Liver (tissue), 9 donors: ENCODE results near the gene PTN. TPM values are rescaled to one million over a fixed set of nuclear protein-coding genes. Genes with fewer than 3 reads are reported as not detected.

ENCODE experiments used
- DNase-seq: peaks from one replicate; pipeline ENCODE4 v3.0.0-alpha.2; 2017; ENCODE audit warnings: low spot score
- H3K27ac ChIP-seq, 2 donors: one replicate each; pipeline ENCODE4 v1.7.0; 2013; ENCODE audit warnings: inconsistent platforms in 2 of 2, low read length in 2 of 2, control low read depth in 1 of 2, low read depth in 1 of 2, mild to moderate bottlenecking in 1 of 2
- H3K27me3 ChIP-seq, 4 donors: one replicate each; pipeline versions ENCODE4 v1.6.1 to v1.7.0; 2013; ENCODE audit warnings: low read length in 3 of 4, inconsistent platforms in 1 of 4, mild to moderate bottlenecking in 1 of 4, moderate library complexity in 1 of 4; ENCODE audit not compliant: control insufficient read depth in 4 of 4, insufficient read depth in 4 of 4
- H3K36me3 ChIP-seq, 4 donors: one replicate each; pipeline versions ENCODE4 v1.6.1 to v1.7.0; 2013; ENCODE audit warnings: low read length in 3 of 4, mild to moderate bottlenecking in 3 of 4, low read depth in 1 of 4, moderate library complexity in 1 of 4; ENCODE audit not compliant: control insufficient read depth in 4 of 4, insufficient read depth in 3 of 4
- H3K4me1 ChIP-seq, 4 donors: one replicate each; pipeline versions ENCODE4 v1.6.1 to v1.7.0; 2013; ENCODE audit warnings: low read length in 3 of 4, mild to moderate bottlenecking in 3 of 4, moderate library complexity in 1 of 4; ENCODE audit not compliant: control insufficient read depth in 4 of 4, insufficient read depth in 4 of 4
- H3K4me3 ChIP-seq, 3 donors: one replicate each; pipeline versions ENCODE4 v1.6.1 to v1.7.0; 2013; ENCODE audit warnings: low read length in 3 of 3, control low read depth in 1 of 3, low read depth in 1 of 3, mild to moderate bottlenecking in 1 of 3
- H3K9ac ChIP-seq, 2 donors: one replicate each; pipeline ENCODE4 v1.7.0; 2013; ENCODE audit warnings: low read length in 2 of 2, mild to moderate bottlenecking in 2 of 2, moderate library complexity in 2 of 2, control low read depth in 1 of 2, low read depth in 1 of 2
- H3K9me3 ChIP-seq, 4 donors: one replicate each; pipeline versions ENCODE4 v1.6.1 to v1.7.0; 2013; ENCODE audit warnings: low read length in 3 of 4; ENCODE audit not compliant: control insufficient read depth in 4 of 4
- EGR1 ChIP-seq, 2 donors: IDR thresholded peaks; 2 replicates each; pipeline ENCODE4 v1.6.1; 2016 to 2018; ENCODE audit warnings: antibody characterized with exemption in 2 of 2, low read depth in 2 of 2
- FOXA1 ChIP-seq: IDR thresholded peaks from 2 replicates; pipeline ENCODE4 v1.6.1; 2016; ENCODE audit warnings: antibody characterized with exemption
- GABPA ChIP-seq, 2 donors: IDR thresholded peaks in 1 of 2; conservative IDR thresholded peaks in 1 of 2; 2 replicates each; pipeline ENCODE4 v1.6.1; 2016; ENCODE audit warnings: antibody characterized with exemption in 2 of 2, mild to moderate bottlenecking in 1 of 2, moderate library complexity in 1 of 2
- HNF4A ChIP-seq, 2 donors: conservative IDR thresholded peaks; 2 replicates each; pipeline ENCODE4 v1.6.1; 2016; ENCODE audit warnings: antibody characterized with exemption in 2 of 2, mild to moderate bottlenecking in 2 of 2
- HNF4G ChIP-seq: IDR thresholded peaks from 2 replicates; pipeline ENCODE4 v1.6.1; 2016; ENCODE audit warnings: antibody characterized with exemption
- JUND ChIP-seq, 2 donors: IDR thresholded peaks; 2 replicates each; pipeline ENCODE4 v1.6.1; 2016; ENCODE audit warnings: antibody characterized with exemption in 2 of 2
- MAX ChIP-seq: IDR thresholded peaks from 2 replicates; pipeline ENCODE4 v1.6.1; 2016; ENCODE audit warnings: antibody characterized with exemption
- NR2F2 ChIP-seq: IDR thresholded peaks from 2 replicates; pipeline ENCODE4 v1.6.1; 2016; ENCODE audit warnings: antibody characterized with exemption
- RAD21 ChIP-seq, 2 donors: IDR thresholded peaks; 2 replicates each; pipeline ENCODE4 v1.6.1; 2016; ENCODE audit warnings: antibody characterized with exemption in 2 of 2, mild to moderate bottlenecking in 2 of 2
- RXRA ChIP-seq, 2 donors: IDR thresholded peaks; 2 replicates each; pipeline ENCODE4 v1.6.1; 2017 to 2018; ENCODE audit warnings: antibody characterized with exemption in 2 of 2, mild to moderate bottlenecking in 1 of 2
- TAF1 ChIP-seq: conservative IDR thresholded peaks from 2 replicates; pipeline ENCODE4 v1.6.1; 2016; ENCODE audit warnings: antibody characterized with exemption, mild to moderate bottlenecking
- YY1 ChIP-seq: IDR thresholded peaks from 2 replicates; pipeline ENCODE4 v1.6.1; 2016; ENCODE audit warnings: antibody characterized with exemption, mild to moderate bottlenecking
- ZBTB33 ChIP-seq: IDR thresholded peaks from 2 replicates; pipeline ENCODE4 v1.6.1; 2016; ENCODE audit warnings: antibody characterized with exemption
- WGBS: extraction: QIAGEN DNeasy Blood & Tissue Kit; methylation state at CpG from one replicate; pipeline ENCODE4 v1.1.7; 2013; 5-methylcytosine and 5-hydroxymethylcytosine counted together
- polyA plus RNA-seq, 2 donors: library from polyadenylated mRNA; stranded (reverse) in 1 of 2; unstranded in 1 of 2; fragments of 200-250 nt in 1 of 2; fragments of >200 nt in 1 of 2; fragmentation: Nextera tagmentation in 1 of 2; extraction: Ambion mirVana in 1 of 2; gene quantifications; one replicate each; pipeline versions ENCODE4 v1.2.1 to v1.2.3, GENCODE V29; 2013 to 2015
- total RNA-seq, 2 donors: library from RNA; depleted of rRNA; stranded (reverse); fragments of >200 nt; gene quantifications; one replicate each; pipeline ENCODE4 v1.2.3, GENCODE V29; 2014
- TF ChIP-seq, protein P1 (sequence below): fragments of 150-350 bp; IDR thresholded peaks from 2 replicates; pipeline ENCODE4 v1.5.1; 2017; ENCODE audit warnings: improper control_type of control experiment, low read depth, low read length; ENCODE audit not compliant: missing input control
- TF ChIP-seq, protein P2 (sequence below): IDR thresholded peaks from 2 replicates; pipeline ENCODE4 v1.6.1; 2016; ENCODE audit warnings: antibody characterized with exemption
- donor health status: healthy.
- donor health status: healthy.
- donor health status: healthy.
- donor health status: healthy.
- donor health status: healthy.

PTN gene
- total and polyA plus RNA-seq, 4 donors, result 0.50 to 4.8 (median 1.6) TPM

GRCh38 chr7:137204246-137204645 is 139.3 kb downstream of the PTN start:
- Histone ChIP-seq H3K4me1 (no peaks in the 10 kb centered on the region), H3K4me3 (no peak overlapping the region), H3K27me3 (no peaks in the 10 kb centered on the region), H3K9ac (no peak overlapping the region), H3K27ac (no peak overlapping the region), H3K36me3 (no peaks in the 10 kb centered on the region), H3K9me3 (no peaks in the 10 kb centered on the region)
- 72% methylated on average over 4 of the region's 4 CpGs for WGBS
- DNase-seq, result no peak
- TF ChIP-seq NR2F2 (no peak), JUND (IDR thresholded peaks at IDR 0.05) (no peak), FOXA1 (no peak), YY1 (no peak), HNF4G (no peak), EGR1 (IDR thresholded peaks at IDR 0.05; ENCODE audit: low read depth in 2 of 2) (no peak), ZBTB33 (no peak)
- TF ChIP-seq, protein P1, sequence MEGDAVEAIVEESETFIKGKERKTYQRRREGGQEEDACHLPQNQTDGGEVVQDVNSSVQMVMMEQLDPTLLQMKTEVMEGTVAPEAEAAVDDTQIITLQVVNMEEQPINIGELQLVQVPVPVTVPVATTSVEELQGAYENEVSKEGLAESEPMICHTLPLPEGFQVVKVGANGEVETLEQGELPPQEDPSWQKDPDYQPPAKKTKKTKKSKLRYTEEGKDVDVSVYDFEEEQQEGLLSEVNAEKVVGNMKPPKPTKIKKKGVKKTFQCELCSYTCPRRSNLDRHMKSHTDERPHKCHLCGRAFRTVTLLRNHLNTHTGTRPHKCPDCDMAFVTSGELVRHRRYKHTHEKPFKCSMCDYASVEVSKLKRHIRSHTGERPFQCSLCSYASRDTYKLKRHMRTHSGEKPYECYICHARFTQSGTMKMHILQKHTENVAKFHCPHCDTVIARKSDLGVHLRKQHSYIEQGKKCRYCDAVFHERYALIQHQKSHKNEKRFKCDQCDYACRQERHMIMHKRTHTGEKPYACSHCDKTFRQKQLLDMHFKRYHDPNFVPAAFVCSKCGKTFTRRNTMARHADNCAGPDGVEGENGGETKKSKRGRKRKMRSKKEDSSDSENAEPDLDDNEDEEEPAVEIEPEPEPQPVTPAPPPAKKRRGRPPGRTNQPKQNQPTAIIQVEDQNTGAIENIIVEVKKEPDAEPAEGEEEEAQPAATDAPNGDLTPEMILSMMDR, result no peak

GRCh38 chr7:137203351-137203750 is 140.2 kb downstream of the PTN start:
- Histone ChIP-seq H3K4me3 (no peak overlapping the region), H3K27ac (no peak overlapping the region), H3K9me3 (no peaks in the 10 kb centered on the region), H3K36me3 (no peaks in the 10 kb centered on the region), H3K27me3 (no peaks in the 10 kb centered on the region), H3K4me1 (no peaks in the 10 kb centered on the region), H3K9ac (no peak overlapping the region)
- TF ChIP-seq RXRA (IDR thresholded peaks at IDR 0.05), result no peak
- no peak for TF ChIP-seq RAD21 (IDR thresholded peaks at IDR 0.05)
- TF ChIP-seq FOXA1, result no peak
- TF ChIP-seq, protein P1, result no peak
- no peak for TF ChIP-seq GABPA (IDR thresholded peaks at IDR 0.05 in 1 of 2, conservative IDR thresholded peaks at IDR 0.05 in 1 of 2)
- TF ChIP-seq YY1, result no peak
- TF ChIP-seq, protein P2, sequence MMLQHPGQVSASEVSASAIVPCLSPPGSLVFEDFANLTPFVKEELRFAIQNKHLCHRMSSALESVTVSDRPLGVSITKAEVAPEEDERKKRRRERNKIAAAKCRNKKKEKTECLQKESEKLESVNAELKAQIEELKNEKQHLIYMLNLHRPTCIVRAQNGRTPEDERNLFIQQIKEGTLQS, result no peak
- no peak for TF ChIP-seq TAF1
- no peak for TF ChIP-seq MAX
- TF ChIP-seq HNF4G, result no peak
- TF ChIP-seq JUND (IDR thresholded peaks at IDR 0.05), result no peak
- TF ChIP-seq HNF4A (conservative IDR thresholded peaks at IDR 0.05), result no peak
- WGBS, result 69% methylated on average over 1 of the region's 1 CpG
- DNase-seq, result no peak
